ENCODE data around the gene FLCN.
"Not testable (repeated sequence)": the region's sequence is repeated elsewhere in the genome, so short reads cannot be mapped to it uniquely, and the experiment has no call there.

FLCN gene

GRCh38 chr17:17237026-17237799 lies at the start of gene FLCN:
Gene FLCN (minus strand): TSS chr17:17237168. CDS start chr17:17228137, 9,031 bp downstream.
- DNase-seq = peak; percentile 55 to 96 (median 82)

GRCh38 chr17:17285951-17286350 lies 49.0 kb upstream of the FLCN start:
- peak in 1 of 51 donors; percentile 41 for DNase-seq

- DNase-seq = peak; percentile 73 to 99 (median 96)
Observed at GRCh38 chr17:17280613-17281549, 43.9 kb upstream of the FLCN start, which contains the start of gene COPS3. Gene COPS3 (minus strand): TSS chr17:17281246. CDS start chr17:17281186, 60 bp downstream.

- no peak for DNase-seq
Observed at GRCh38 chr17:17279316-17279715, 42.3 kb upstream of the FLCN start.

GRCh38 chr17:17277431-17277830 lies 40.5 kb upstream of the FLCN start:
- not testable (repeated sequence) for DNase-seq

GRCh38 chr17:17275971-17276370 lies 39.0 kb upstream of the FLCN start:
- DNase-seq = no peak

GRCh38 chr17:17269926-17270773 lies 33.2 kb upstream of the FLCN start:
- no peak for DNase-seq

GRCh38 chr17:17264430-17264829 lies 27.5 kb upstream of the FLCN start:
- DNase-seq = no peak

- peak in 20 of 51 donors; percentile 9 to 67 (median 34) for DNase-seq
Observed at GRCh38 chr17:17258998-17259397, 22.0 kb upstream of the FLCN start.

GRCh38 chr17:17258011-17258410 lies 21.0 kb upstream of the FLCN start:
- DNase-seq = no peak

GRCh38 chr17:17256316-17256715 lies 19.3 kb upstream of the FLCN start:
- DNase-seq = peak in 1 of 51 donors; percentile 14

GRCh38 chr17:17255689-17256088 lies 18.7 kb upstream of the FLCN start:
- not testable (repeated sequence) for DNase-seq

GRCh38 chr17:17254036-17254435 lies 17.1 kb upstream of the FLCN start:
- no peak for DNase-seq

GRCh38 chr17:17253406-17253805 lies 16.4 kb upstream of the FLCN start:
- DNase-seq = no peak

- no peak for DNase-seq
Observed at GRCh38 chr17:17252149-17252661, 15.2 kb upstream of the FLCN start.

- DNase-seq = no peak
Observed at GRCh38 chr17:17246879-17247278, 9.9 kb upstream of the FLCN start.

- no peak for DNase-seq
Observed at GRCh38 chr17:17243163-17243562, 6.2 kb upstream of the FLCN start.

- DNase-seq = no peak
Observed at GRCh38 chr17:17242246-17242645, 5.3 kb upstream of the FLCN start.

- no peak for DNase-seq
Observed at GRCh38 chr17:17241656-17242055, 4.7 kb upstream of the FLCN start.

GRCh38 chr17:17239832-17240231 lies 2.9 kb upstream of the FLCN start:
- DNase-seq = no peak

All from hypothalamus (tissue), 51 donors.